Right lung (tissue), 5 donors: Measurements from ENCODE around the gene PPP1R12B. TPM values are rescaled to one million over a fixed set of nuclear protein-coding genes. Genes with fewer than 3 reads are reported as not detected.
"Not testable (repeated sequence)": the region's sequence is repeated elsewhere in the genome, so short reads cannot be mapped to it uniquely, and the experiment has no call there.

ENCODE experiments used
- DNase-seq, 2 donors: peaks; one replicate each; pipeline ENCODE4 v3.0.0-alpha.2; 2013
- polyA plus RNA-seq, 5 donors: library from polyadenylated mRNA; unstranded; fragments of 120-200 nt; gene quantifications; one replicate each; pipeline versions ENCODE4 v1.2.1 to v1.2.3, GENCODE V29; 2013; ENCODE audit warnings: inconsistent platforms in 1 of 5, low replicate concordance in 1 of 5; ENCODE audit not compliant: insufficient read length in 5 of 5, insufficient read depth in 1 of 5

The PPP1R12B gene
- polyA plus RNA-seq, 5 donors, result 16.2 to 35.8 (median 32.4) TPM

DNA sequence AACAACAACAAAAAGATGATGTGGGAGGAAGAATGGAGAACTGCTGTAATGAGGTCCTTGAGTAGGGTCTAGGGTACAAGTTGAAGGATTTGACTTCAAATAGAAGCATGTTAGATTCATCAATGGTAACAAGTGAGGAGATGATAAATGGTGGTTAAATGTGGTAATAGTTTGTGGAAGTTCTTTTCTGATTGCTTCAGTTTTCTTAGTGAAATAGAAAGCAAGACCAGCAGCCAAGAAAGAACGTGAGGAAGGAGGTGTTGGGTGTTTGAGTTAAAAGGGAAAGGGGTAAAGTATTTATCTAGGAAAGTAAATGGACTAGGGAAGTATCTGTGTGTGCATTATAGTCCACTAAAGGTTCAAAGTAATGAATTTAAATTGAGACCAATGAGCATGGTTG, 177.6 kb downstream of the PPP1R12B start:
- not testable (repeated sequence) for DNase-seq

DNA sequence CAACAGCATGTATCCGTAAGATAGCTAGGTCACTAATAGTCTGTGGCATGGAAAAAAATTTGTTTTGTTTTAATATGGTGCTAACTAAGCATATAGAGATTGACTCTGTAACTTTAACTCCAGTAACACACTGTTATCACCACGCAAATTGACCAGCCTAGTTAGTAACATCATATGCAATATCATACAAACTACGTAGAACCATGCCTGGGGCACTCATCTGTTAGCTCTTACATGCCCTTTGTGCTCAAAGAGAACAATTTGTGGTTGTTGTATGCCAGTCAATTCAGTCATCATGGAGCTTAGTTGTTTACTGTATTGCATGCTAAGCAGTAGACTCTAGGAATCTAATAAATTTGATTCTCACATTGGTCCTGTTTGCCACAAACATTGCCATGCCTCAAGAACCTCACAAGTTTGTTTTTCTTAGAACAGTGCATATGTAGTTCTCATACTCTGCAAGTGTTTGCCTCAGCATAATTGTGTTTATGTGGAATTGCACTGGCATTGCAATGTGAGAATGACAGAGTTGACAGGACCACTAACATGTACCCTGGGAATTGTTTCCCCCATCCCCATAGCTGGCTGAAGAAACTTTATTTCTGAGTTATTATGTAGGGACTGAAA, 179.7 kb downstream of the PPP1R12B start:
- not testable (repeated sequence) for DNase-seq

DNA sequence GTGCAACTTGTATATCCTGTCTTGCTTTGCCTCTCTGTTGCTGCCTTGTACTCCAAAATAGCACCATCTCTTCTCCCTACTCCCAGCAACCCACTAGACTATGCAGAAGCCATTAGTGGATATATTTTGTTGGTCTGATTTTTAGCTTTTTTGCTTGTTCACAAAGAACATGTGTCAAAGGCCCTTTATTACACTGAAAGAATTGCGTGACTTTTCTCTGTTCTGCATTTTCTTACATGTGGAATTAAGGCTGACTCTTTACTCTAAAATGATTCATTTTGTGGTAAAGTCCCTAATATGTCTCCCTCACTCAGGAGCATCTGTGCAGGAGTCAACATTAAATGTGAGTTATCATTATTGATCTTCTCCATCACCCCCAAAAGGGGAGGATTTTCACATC, 182.2 kb downstream of the PPP1R12B start:
- not testable (repeated sequence) for DNase-seq

DNA sequence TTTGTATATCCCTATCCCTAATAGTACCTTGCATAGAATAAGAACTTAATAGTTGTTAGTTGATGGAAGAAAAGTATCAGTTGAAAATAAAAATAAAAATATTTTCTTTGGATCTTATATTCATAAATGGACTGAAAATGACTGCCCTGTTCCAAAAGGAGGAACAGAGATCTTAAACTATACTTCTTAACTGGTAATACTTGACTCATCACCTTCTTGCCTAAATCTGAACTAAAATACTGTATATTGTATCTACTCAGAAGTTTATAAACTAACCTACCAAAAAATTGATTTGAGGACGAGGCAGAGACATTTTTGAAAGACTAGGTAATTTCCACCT, 182.9 kb downstream of the PPP1R12B start:
- no peak for DNase-seq

DNA sequence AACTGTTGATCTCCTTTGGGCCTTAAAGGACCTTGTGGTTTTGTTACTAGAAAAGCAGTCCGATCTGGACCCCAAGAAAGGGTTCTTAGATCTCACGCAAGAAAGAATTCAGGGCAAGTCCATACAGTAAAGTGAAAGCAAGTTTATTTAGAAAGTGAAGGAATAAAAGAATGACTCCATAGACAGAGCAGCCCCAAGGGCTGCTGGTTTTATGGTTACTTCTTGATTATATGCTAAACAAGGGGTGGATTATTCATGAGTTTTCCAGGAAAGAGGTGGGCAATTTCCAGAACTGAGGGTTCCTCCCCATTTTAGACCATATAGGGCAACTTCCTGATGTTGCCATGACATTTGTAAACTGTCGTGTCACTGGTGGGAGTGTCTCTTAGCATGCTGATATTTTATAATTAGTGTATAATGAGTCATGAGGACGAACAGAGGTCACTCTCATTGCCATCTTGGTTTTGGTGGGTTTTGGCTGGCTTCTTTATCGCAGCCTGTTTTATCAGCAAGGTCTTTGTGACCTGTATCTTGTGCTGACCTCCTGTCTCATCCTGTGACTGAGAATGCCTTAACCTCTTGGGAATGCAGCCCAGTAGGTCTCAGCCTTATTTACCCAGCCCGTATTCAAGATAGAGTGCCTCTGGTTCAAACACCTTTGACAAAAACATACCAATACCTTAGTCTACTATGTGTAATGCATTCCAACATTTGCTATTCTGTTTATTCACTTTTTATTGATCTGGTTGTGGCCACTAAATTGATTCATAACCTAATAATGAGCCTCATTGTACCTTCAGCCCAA, 183.5 kb downstream of the PPP1R12B start:
- DNase-seq, result not testable (repeated sequence)

DNA sequence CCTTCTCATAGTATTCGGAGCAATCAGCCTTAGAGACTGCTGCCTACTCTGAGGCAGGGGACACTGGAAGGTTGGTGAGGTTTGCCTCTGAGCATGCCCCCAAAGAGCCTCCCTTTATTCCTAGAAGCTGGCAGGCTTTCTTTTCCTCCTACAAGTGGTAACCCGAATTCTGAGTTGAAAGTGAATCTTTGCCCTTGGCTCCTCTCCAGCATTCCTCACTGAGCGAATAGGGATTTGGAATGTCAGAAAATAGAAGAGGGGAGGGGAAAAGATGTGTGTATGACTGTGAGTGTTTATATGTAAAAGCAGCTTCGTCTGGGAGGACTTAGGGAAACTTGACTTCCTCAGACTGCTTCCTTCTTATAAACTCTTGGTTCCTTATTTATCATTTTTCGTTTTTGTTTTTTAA, 190.7 kb downstream of the PPP1R12B start:
- peak; percentile 69 to 73 for DNase-seq

DNA sequence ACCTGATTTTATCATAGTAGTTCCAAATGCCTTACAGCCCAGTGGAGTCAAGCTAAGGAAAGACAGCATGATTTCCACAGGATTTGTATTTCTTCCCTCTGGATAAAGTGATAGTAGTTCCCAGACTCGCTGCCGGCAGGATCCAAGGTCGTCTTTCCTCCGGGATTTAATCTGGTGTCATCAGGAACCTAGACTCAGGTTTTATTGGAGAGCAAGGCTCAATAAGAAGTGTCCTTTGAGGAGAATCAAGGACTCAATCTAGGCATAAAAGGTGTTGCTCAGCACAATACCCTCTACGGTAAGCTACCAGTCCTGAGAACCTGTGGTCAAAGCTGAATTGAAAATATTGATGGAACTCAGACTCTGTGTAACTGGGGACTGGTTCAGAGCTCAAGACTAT, 191.1 kb downstream of the PPP1R12B start:
- not testable (repeated sequence) for DNase-seq

DNA sequence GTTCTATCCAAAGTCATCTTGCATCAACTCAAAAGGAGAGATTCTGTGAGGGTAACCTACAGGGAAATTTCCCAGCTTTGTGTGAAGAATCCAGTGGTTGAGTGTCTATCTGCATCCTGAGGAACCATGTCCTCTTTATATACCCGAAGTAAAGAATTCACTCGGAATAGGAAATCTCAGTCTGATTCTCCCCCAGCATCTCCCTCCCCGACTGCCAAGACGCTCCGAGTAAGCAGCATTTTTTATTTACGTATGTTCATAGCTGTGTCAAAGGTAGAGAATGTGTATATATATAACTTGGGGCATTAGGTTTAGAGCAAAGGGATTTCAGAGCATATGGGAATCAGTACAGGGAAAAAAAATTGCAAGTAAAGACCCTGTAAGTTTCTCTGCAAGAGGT, 191.5 kb downstream of the PPP1R12B start:
- no peak for DNase-seq

DNA sequence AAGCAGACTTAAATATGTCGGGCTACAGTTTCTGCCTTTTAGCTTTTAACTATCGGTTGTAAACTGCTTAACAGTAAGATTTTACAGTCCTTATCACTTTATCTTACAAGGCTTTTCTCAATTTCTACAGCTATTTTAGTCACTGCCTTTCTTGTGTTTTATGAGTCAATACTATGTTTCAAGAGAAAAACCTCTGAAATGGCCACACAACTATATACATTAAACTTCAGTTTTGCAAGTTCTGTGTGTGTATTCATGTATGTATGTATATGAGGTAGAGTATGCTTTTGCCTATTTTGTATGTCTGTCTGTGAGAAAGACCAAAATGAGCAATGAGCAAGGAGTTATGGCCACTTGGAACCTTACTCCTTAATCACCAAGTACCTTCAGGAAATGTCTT, 191.9 kb downstream of the PPP1R12B start:
- no peak for DNase-seq

DNA sequence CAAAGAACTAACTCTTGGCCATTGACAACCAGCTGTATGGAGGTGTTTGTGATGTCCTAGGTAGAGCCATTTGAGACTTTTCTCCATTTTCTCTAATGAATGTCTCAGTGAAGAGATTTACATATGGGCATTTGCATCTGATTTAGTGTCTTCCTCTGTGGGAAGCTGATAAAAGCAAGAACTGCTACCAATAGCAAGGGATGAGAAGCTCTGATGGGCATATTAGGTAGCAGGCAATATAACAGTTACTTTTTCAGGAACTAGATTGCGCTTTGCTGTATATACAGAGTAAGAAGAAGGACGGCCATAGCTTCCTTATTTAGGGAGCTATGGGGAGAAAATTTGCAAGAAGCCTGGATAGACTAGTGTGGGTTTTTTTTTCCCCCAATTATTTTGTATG, 192.4 kb downstream of the PPP1R12B start:
- not testable (repeated sequence) for DNase-seq

DNA sequence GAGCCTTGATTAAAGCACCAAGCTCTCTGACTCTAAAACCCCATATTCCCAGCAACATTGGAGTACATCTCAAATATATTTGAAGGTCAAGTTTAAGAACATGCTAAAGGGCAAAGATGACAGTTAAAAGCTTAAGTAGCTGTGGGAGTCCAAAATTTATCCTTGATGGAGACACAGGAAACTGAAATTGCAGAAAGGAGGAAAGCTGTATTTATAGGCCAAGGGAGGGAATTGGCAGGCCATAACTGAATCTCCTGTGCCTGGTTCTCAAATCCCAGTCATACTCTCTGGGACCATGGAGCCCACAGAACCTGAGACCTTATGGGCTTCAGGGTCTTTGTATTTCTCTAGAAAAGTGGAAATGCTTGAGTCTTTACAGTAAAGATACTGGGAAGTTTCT, 193.9 kb downstream of the PPP1R12B start:
- DNase-seq, result not testable (repeated sequence)

DNA sequence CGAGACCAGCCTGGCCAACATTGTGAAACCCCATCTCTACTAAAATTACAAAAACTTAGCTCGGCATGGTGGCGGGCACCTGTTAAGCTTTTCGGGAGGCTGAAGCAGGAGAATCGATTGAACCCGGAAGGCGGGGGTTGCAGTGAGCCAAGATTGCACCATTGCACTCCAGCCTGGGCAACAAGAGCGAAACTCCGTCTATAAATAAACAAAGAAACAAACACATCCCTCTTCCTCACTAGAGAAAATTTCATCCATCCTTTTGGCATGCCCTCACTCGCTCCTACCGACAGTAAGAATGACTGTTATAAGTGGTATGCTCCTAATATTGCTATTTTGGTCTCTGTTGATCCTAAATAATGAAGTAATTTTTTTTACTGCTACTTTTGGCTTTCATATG, 195.0 kb downstream of the PPP1R12B start:
- DNase-seq, result not testable (repeated sequence)

DNA sequence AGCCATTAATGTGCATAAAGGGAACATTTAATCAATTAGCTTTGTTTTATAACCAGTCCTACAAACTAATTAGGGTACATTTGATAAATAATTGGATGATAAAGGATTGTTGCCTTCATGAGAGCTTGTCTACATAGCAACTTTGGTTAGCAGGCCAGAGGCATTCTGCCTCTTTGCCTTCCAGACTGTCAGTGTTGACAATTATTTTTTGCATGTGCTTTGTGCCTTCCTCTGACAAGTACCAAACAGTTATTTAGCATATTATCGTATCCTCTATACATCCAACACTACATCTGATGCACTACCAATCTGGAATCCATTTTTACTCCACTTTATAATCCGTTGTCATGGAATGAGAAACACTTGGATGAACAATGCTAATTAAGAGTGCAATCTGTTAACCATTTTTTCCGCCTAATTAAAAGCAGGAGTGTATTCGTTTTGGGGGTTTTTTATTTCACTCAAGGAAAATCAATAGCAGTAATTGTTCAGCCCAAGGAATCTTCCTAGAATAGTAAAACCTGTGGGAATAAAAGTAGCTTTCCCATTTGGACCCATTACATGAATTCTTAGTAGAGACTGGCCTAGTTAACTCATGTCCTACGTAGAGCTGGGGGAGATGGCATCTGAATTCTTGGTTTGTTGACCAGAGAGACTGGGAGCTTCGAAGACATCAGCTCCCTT, 196.4 kb downstream of the PPP1R12B start:
- not testable (repeated sequence) for DNase-seq

DNA sequence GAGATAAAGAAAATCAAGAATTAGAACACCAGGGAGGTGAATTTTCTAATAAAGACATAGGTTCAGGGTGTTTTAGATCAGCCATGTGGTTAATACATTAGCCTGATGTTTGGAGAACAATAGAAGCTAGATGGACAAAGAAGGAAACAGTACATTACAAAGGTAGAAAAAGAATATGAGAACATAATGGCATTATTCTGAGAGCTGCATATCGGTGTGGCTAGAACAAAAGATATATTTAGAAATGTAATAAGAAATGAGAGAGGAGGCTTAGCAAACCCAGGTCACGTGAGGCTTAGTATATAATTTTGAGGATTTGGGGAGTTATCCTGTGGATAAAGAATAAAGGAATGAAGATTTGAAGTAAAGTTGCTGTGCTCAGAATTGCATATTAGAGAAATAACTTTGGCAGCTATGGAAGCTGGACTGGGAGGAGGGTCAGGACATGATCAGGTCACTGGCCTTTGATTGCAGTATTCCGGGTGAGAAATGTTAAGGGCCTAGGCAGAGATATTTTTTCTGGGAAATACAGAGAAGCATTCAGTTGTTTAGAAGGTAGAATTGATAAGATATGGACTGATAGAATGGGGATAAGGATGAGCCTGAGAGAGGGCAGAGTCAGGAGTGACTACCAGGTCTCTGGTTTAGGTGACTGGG, 197.3 kb downstream of the PPP1R12B start:
- DNase-seq, result not testable (repeated sequence)

DNA sequence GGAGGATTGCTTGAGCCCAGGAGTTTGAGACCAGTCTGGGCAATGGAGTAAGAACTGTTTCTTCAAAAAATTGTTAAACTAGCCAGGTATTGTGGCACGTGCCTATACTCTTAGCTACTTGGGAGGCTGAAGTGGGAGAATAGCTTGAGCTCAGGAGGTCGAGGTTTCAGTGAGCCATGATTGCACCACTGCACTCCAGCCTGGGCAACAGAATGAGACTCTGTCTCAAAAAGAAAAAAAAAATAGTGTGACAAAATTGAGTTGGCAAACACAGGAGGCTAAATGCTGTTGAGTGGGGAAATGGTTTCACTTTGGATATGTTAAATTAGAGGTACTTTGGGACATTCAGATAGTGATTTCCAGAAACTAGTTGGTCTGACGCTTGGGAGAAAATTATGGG, 197.9 kb downstream of the PPP1R12B start:
- not testable (repeated sequence) for DNase-seq

DNA sequence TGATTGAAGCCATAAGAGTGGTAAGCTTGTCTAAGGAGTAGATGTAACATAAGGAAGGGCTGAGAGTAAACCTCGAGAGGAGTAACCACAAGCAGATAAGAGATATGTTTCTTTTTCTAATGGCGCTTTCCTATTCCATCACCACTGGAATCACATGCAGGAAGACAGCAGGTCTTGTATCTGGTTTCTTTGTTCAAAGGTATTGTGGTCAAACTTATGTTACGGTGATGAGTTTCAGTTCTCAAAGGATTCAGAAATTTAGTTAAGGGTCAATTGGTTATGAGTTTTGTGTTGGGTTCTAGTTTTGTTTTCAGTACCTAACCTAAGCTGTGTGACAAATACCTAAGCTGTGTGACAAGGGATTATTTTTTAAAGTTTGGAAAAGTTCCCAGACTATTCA, 198.3 kb downstream of the PPP1R12B start:
- not testable (repeated sequence) for DNase-seq

DNA sequence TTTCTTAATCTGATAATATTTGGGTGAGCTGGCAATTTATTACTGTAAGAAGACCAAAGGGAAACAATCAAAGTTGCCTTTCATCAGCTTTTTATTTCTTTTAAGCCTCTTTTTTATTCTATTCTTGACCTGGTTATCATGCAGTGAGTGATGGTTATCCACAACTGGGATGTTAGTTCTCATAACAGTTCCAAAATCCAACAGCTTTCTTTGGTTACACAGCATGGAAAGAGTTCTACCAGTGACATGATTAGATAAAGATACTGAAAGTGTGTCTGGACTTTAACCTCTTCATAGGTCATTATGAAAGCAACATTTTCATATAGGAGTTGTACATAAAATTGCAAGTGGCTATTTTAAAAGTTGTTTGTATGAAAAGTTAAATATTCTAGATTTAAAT, 198.7 kb downstream of the PPP1R12B start:
- DNase-seq, result no peak

DNA sequence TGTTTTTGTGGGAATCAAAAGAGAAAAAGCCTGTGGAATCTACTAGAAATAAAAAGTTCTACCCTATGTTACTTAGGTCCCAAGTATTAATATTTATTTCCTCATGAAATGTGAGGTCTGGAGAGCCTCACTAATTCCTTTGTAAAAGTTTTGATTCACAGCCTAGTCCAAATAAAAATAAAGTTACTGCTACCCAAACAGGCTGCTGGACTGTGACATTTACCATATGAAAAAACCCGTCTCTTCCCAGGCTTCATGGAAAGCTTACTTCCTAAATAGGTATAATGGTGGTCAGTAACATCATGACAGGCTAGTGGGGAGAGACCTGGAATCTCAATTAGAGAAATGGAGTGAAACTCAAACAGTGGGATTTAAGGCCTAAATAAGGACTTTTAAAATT, 201.6 kb downstream of the PPP1R12B start:
- not testable (repeated sequence) for DNase-seq

DNA sequence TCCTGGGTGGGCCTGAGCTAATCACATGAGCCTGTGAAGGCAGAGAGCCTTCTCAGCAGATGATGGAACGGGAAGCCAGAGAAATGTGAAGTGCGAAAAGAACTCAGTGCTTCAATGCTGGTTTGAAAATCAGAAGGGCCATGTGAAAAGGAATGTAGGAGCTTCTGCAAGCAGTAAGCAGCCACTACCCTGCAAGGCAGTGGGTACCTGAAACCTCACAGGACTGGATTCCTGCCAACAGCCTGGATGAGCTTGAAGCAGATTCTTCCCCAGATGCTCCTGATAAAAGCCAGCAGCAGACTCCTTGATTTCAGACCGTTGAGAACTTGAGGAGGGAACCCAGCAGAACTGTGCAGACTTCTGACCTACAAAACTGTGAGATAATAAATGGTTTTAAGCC, 203.2 kb downstream of the PPP1R12B start:
- DNase-seq, result no peak

DNA sequence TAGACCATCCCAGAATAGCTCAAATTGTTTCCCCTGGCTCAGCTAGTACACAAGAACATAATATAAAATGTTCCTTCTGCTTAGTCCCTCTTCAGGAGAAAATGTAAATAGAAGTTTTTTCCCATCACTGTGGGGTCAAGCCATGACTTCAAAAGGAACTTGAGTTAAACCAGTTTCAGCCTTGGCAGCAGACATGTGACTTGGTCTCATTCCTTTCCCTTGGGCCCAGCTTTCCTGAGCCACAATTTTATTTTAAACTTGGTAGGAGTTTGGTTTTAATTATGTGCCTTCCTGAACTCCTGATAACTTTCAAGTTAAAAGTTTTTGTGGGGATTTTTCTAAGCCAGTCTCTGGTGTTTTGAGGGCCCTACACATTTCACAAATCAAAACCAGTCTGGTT, 204.1 kb downstream of the PPP1R12B start:
- DNase-seq, result not testable (repeated sequence)

DNA sequence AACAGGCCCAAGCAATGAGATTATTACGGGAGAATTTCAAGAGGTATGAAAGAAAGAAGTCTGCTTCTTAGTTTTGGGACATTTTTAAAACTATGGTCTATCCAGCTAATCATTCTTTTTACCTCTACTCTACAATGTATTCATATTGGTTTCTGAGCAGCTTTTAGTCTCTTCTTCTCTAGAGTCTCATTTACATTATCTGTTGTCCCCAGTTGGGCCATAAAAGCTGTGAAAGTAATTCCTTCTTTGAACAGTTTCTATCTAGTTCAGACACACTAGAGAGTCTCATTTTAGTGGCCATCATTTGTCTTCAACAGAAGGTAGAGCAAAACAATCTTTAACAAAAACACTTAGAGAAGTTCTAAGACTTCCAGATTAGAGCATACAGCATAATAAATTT, 204.6 kb downstream of the PPP1R12B start:
- not testable (repeated sequence) for DNase-seq

DNA sequence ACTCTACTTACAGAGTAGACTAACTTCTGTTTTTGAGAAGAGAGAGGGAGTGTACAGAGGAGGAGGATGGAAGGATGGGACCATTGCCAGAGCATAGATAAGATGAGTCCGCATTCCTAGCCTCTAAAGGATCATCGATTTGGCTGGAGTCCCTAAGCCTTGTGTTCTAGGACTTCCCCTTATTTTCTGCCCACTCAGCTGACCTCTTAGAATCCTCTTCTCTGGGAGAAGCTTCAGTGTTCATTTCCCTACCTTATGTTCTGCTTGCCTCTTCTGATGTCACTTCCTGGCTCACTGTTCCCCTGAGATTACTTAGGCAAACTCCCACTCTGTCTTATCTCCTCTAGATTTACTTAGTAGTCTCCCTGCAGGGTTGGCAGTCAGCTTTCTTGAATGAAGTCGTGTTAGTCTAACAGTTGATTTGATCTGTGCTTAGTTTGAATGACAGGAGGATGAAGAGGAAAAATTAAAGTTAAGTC, 205.1 kb downstream of the PPP1R12B start:
- DNase-seq, result no peak
